ENCODE measurements around the gene LY6G6F.
A peak's percentile ranks its signal among the peaks of the same experiment; 100 is the strongest.

LY6G6F gene

DNA sequence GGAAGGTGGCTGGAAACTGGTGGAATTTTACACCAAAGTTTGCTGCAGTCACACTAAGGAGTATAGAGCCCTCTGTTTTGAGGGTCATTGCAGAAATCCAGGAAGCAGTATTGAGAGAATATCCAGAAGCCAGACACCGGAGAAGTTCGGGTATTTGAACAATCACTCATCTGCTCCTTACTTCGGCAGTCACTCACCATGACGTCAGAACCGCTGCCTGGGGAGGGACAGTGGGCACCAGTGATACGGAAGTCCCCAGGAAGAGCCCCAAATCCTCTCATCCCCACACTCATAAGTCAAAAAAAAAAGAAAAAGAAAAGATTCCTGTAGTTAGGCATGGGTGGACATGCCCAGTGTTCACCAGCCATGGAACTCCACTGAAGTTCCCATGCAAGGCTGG lies 29.8 kb upstream of the LY6G6F start:
- Histone ChIP-seq H3K4me1 (ENCODE audit: insufficient read depth, low read length, severe bottlenecking) (peaks cover 16% of the 10 kb centered on the region), H3K4me2 (ENCODE audit: low read length) (no peak overlapping the region), H4K20me1 (ENCODE audit: insufficient read depth, low read length) (no peaks in the 10 kb centered on the region), H3K36me3 (ENCODE audit: insufficient read depth, low read length) (peaks cover 16% of the 10 kb centered on the region), H2AFZ (ENCODE audit: low read length) (no peak overlapping the region), H3K9ac (ENCODE audit: low read length) (no peak overlapping the region), H3F3A (ENCODE audit: insufficient read depth, low read length) (no peaks in the 10 kb centered on the region), H3K27me3 (ENCODE audit: insufficient read depth, low read length) (no peaks in the 10 kb centered on the region), H3K9me3 (ENCODE audit: low read length) (no peaks in the 10 kb centered on the region), H3K9me2 (ENCODE audit: low read depth, low read length) (no peaks in the 10 kb centered on the region), H3K79me2 (ENCODE audit: insufficient read depth, low read length) (no peaks in the 10 kb centered on the region), H3K27ac (ENCODE audit: low read depth, low read length, poor library complexity, severe bottlenecking) (no peak overlapping the region), H3K4me3 (ENCODE audit: low read depth, low read length, poor library complexity, severe bottlenecking) (no peak overlapping the region)
- TF ChIP-seq EZH2 (IDR thresholded peaks at IDR 0.05; ENCODE audit: borderline replicate concordance, low read length) (no peak), CTCF (IDR thresholded peaks at IDR 0.05; ENCODE audit: low read length) (no peak)

DNA sequence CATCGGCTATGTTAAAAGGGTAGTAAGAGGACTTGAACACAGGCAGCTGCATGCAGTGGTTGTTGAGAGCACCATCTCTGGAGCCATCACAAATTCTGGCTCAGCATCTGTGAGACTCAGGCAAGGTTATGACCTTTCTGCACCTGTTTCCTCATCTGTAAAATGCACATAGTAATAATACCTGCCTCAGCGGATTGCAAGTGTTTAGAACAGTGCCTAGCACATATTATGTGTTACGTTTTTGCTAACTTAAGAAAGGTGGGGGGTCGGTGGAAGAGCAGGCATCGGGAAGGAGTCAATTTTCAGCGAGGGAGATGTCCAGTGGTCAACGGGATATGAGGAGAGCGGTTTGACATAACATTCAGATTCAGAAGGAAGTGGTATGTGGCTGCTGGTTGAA lies 28.7 kb upstream of the LY6G6F start:
- Histone ChIP-seq H3K27me3 (ENCODE audit: insufficient read depth, low read length) (no peaks in the 10 kb centered on the region), H3F3A (ENCODE audit: insufficient read depth, low read length) (no peaks in the 10 kb centered on the region), H3K27ac (ENCODE audit: low read depth, low read length, poor library complexity, severe bottlenecking) (no peak overlapping the region), H3K79me2 (ENCODE audit: insufficient read depth, low read length) (no peaks in the 10 kb centered on the region), H3K4me2 (ENCODE audit: low read length) (no peak overlapping the region), H2AFZ (ENCODE audit: low read length) (no peak overlapping the region), H3K36me3 (ENCODE audit: insufficient read depth, low read length) (peaks cover 6% of the 10 kb centered on the region), H3K4me3 (ENCODE audit: low read depth, low read length, poor library complexity, severe bottlenecking) (no peak overlapping the region), H3K9me2 (ENCODE audit: low read depth, low read length) (no peaks in the 10 kb centered on the region), H3K9me3 (ENCODE audit: low read length) (no peaks in the 10 kb centered on the region), H4K20me1 (ENCODE audit: insufficient read depth, low read length) (no peaks in the 10 kb centered on the region), H3K9ac (ENCODE audit: low read length) (no peak overlapping the region), H3K4me1 (ENCODE audit: insufficient read depth, low read length, severe bottlenecking) (peaks cover 16% of the 10 kb centered on the region)
- TF ChIP-seq EZH2 (IDR thresholded peaks at IDR 0.05; ENCODE audit: borderline replicate concordance, low read length) (no peak), CTCF (IDR thresholded peaks at IDR 0.05; ENCODE audit: low read length) (no peak)

DNA sequence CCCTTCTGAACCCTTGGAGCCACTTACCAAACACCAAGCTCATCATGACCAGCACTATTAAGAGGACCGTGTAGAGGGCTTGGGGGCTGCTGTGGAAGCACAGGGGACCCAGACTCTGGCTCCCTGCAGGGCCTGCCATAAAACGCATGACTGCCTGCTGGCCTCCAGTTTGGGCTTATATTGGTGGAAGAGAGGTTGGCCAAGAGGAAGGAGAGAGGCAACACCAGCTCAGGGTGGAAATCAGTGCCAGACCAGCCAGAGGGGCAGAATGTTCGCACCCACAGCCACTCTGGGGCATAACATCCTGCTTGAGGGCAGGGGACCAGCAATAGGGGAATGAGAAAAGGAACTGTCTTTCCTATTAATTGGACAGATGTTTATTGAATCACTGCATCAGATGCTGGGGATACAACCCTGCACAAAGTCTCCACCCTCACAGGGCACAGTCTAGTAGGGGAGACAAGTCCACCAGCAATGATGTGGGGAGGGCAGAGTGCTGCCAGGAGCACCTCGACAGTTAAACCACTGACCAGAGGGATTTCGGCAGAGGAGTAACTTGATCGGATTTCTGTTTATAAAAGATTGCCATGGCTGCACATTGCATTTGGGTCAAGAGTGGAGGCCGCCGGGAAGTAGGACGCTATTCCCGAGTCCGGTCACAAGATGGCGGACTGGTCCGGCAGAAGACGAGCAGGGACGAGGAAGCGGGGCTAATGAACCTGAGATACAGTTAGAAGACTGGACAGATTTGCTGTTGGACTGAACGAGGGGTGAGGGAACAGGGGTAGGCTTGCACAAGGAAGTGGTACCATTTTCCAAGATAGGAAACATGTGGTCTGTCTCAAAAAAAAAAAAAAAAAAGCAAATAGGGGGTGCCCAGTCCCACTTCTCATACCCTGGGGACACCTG lies 26.2 kb upstream of the LY6G6F start, which contains the start of gene LY6G5C:
LY6G5C (minus strand) TSS at position 842 of the 909 bp plus-strand sequence; CDS start at position 148, 694 bp downstream.
- H2AFZ ChIP-seq (ENCODE audit: low read length), result no peak within 1 kb of the TSS
- no peaks in the 10 kb centered on the region for H3K36me3 ChIP-seq (ENCODE audit: insufficient read depth, low read length)
- no peak for TF ChIP-seq EZH2 (IDR thresholded peaks at IDR 0.05; ENCODE audit: borderline replicate concordance, low read length)
- TF ChIP-seq CTCF (IDR thresholded peaks at IDR 0.05; ENCODE audit: low read length), result peak; percentile 52
- H3K27ac ChIP-seq (ENCODE audit: low read depth, low read length, poor library complexity, severe bottlenecking), result no peak within 1 kb of the TSS
- peaks cover 16% of the 10 kb centered on the region for H3K4me1 ChIP-seq (ENCODE audit: insufficient read depth, low read length, severe bottlenecking)
- H3K9ac ChIP-seq (ENCODE audit: low read length), result peak within 1 kb of the TSS; percentile 30; the same call in 1 of the 2 replicates
- H3K27me3 ChIP-seq (ENCODE audit: insufficient read depth, low read length), result no peaks in the 10 kb centered on the region
- peak within 1 kb of the TSS; percentile 49 for H3K4me3 ChIP-seq (ENCODE audit: low read depth, low read length, poor library complexity, severe bottlenecking)
- H3K9me2 ChIP-seq (ENCODE audit: low read depth, low read length), result no peaks in the 10 kb centered on the region
- no peaks in the 10 kb centered on the region for H4K20me1 ChIP-seq (ENCODE audit: insufficient read depth, low read length)
- H3K4me2 ChIP-seq (ENCODE audit: low read length), result peak within 1 kb of the TSS; percentile 69
- H3K79me2 ChIP-seq (ENCODE audit: insufficient read depth, low read length), result no peaks in the 10 kb centered on the region
- no peaks in the 10 kb centered on the region for H3F3A ChIP-seq (ENCODE audit: insufficient read depth, low read length)
- H3K9me3 ChIP-seq (ENCODE audit: low read length), result no peaks in the 10 kb centered on the region

Data from OCI-LY1 (cell line).